ENCODE data around the gene PMM2.

PMM2 gene

DNA sequence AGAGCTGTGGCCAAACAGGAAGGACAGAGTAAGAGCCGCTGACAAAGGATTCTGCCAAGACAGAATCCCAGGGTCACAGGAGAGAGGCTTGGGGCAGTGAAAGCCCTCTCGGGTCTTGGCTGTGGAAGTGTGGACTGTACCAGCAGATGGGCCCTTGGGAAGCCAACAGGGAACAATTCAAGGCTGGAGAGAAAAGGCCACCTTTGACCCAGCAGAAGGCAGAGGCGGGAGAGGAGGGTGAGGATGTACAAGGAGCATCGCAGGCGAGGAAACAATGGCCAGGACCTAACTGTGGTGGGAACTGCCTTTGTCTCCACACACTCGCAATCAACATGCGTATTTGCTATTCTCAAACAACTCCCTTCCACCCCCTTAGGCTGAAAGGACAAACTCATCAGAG, 55.5 kb downstream of the PMM2 start:
- H3K36me3 ChIP-seq: peaks cover 71% of the 10 kb centered on the region
- H3K4me3 ChIP-seq (ENCODE audit: low read depth in 1 of 2, low read length in 1 of 2): no peak overlapping the region
- TF ChIP-seq, protein P1, sequence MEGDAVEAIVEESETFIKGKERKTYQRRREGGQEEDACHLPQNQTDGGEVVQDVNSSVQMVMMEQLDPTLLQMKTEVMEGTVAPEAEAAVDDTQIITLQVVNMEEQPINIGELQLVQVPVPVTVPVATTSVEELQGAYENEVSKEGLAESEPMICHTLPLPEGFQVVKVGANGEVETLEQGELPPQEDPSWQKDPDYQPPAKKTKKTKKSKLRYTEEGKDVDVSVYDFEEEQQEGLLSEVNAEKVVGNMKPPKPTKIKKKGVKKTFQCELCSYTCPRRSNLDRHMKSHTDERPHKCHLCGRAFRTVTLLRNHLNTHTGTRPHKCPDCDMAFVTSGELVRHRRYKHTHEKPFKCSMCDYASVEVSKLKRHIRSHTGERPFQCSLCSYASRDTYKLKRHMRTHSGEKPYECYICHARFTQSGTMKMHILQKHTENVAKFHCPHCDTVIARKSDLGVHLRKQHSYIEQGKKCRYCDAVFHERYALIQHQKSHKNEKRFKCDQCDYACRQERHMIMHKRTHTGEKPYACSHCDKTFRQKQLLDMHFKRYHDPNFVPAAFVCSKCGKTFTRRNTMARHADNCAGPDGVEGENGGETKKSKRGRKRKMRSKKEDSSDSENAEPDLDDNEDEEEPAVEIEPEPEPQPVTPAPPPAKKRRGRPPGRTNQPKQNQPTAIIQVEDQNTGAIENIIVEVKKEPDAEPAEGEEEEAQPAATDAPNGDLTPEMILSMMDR (IDR thresholded peaks at IDR 0.05): no peak
- no peak overlapping the region for H3K27ac ChIP-seq
- no peaks in the 10 kb centered on the region for H3K9me3 ChIP-seq
- H3K27me3 ChIP-seq: no peaks in the 10 kb centered on the region
- H3K4me1 ChIP-seq (ENCODE audit: control insufficient read depth in 1 of 2, insufficient read depth in 1 of 2, low read depth in 1 of 2, low read length in 1 of 2): peaks cover 23 to 27% of the 10 kb centered on the region in 2 experiments

- Histone ChIP-seq H3K27ac (no peak overlapping the region), H3K36me3 (peaks cover 71% of the 10 kb centered on the region), H3K9me3 (no peaks in the 10 kb centered on the region), H3K4me3 (ENCODE audit: low read depth in 1 of 2, low read length in 1 of 2) (no peak overlapping the region), H3K4me1 (ENCODE audit: control insufficient read depth in 1 of 2, insufficient read depth in 1 of 2, low read depth in 1 of 2, low read length in 1 of 2) (peaks cover 23 to 27% of the 10 kb centered on the region in 2 experiments), H3K27me3 (no peaks in the 10 kb centered on the region)
- TF ChIP-seq, protein P1 (IDR thresholded peaks at IDR 0.05): no peak
Observed at GRCh38 chr16:8853611-8854010, 56.0 kb downstream of the PMM2 start.

- TF ChIP-seq, protein P1 (IDR thresholded peaks at IDR 0.05): no peak
- Histone ChIP-seq H3K27me3 (no peaks in the 10 kb centered on the region), H3K4me3 (ENCODE audit: low read depth in 1 of 2, low read length in 1 of 2) (no peak overlapping the region), H3K9me3 (no peaks in the 10 kb centered on the region), H3K36me3 (peaks cover 75% of the 10 kb centered on the region), H3K4me1 (ENCODE audit: control insufficient read depth in 1 of 2, insufficient read depth in 1 of 2, low read depth in 1 of 2, low read length in 1 of 2) (peaks cover 16 to 20% of the 10 kb centered on the region in 2 experiments), H3K27ac (no peak overlapping the region)
Observed at GRCh38 chr16:8854298-8854948, 56.8 kb downstream of the PMM2 start.

- Histone ChIP-seq H3K9me3 (no peaks in the 10 kb centered on the region), H3K27me3 (no peaks in the 10 kb centered on the region), H3K4me1 (ENCODE audit: control insufficient read depth in 1 of 2, insufficient read depth in 1 of 2, low read depth in 1 of 2, low read length in 1 of 2) (peaks cover 8 to 12% of the 10 kb centered on the region in 2 experiments), H3K27ac (no peak overlapping the region), H3K4me3 (ENCODE audit: low read depth in 1 of 2, low read length in 1 of 2) (no peak overlapping the region), H3K36me3 (peaks cover 70% of the 10 kb centered on the region)
- TF ChIP-seq, protein P1 (IDR thresholded peaks at IDR 0.05): no peak
Observed at GRCh38 chr16:8855051-8855786, 57.6 kb downstream of the PMM2 start.

- H3K36me3 ChIP-seq: peaks cover 70% of the 10 kb centered on the region
Observed at GRCh38 chr16:8855972-8856371, 58.3 kb downstream of the PMM2 start.

More at GRCh38 chr16:8855972-8856371, 58.3 kb downstream of the PMM2 start:
- Histone ChIP-seq H3K27me3 (no peaks in the 10 kb centered on the region), H3K4me1 (ENCODE audit: control insufficient read depth in 1 of 2, insufficient read depth in 1 of 2, low read depth in 1 of 2, low read length in 1 of 2) (peaks cover under 1 to 4% of the 10 kb centered on the region in 2 experiments), H3K4me3 (ENCODE audit: low read depth in 1 of 2, low read length in 1 of 2) (no peak overlapping the region), H3K9me3 (no peaks in the 10 kb centered on the region), H3K27ac (no peak overlapping the region)
- TF ChIP-seq, protein P1 (IDR thresholded peaks at IDR 0.05): no peak

Measured in neutrophil (primary cell).